ES-I3 (cell line): ENCODE data around the gene KCNA10.
"Not testable (repeated sequence)": the region's sequence is repeated elsewhere in the genome, so short reads cannot be mapped to it uniquely, and the experiment has no call there.

Source experiments
- H3K36me3 ChIP-seq: 2 replicates; pipeline ENCODE4 v1.6.1; 2013; ENCODE audit warnings: mild to moderate bottlenecking, low read length, control low read depth, moderate library complexity; ENCODE audit not compliant: insufficient read depth
- H3K4me1 ChIP-seq: 2 replicates; pipeline ENCODE4 v1.6.1; 2013; ENCODE audit warnings: mild to moderate bottlenecking, control low read depth, low read length; ENCODE audit not compliant: insufficient read depth
- H3K9ac ChIP-seq: 2 replicates; pipeline ENCODE4 v1.6.1; 2013; ENCODE audit warnings: low read depth, mild to moderate bottlenecking, low read length, moderate library complexity
- H3K9me3 ChIP-seq: 2 replicates; pipeline ENCODE4 v1.6.1; 2013; ENCODE audit warnings: mild to moderate bottlenecking, low read length, moderate library complexity; ENCODE audit not compliant: control insufficient read depth, insufficient read depth

Gene KCNA10

GRCh38 chr1:110522560-110522959 lies 3.6 kb upstream of the KCNA10 start:
- H3K4me1 ChIP-seq = peaks cover 10% of the 10 kb centered on the region; the same call in 1 of the 2 replicates
- no peak overlapping the region for H3K9ac ChIP-seq
- no peaks in the 10 kb centered on the region for H3K36me3 ChIP-seq
- H3K9me3 ChIP-seq = no peaks in the 10 kb centered on the region

GRCh38 chr1:110520827-110521226 lies 1.9 kb upstream of the KCNA10 start:
- Histone ChIP-seq H3K9me3 (no peaks in the 10 kb centered on the region), H3K36me3 (no peaks in the 10 kb centered on the region), H3K9ac (no peak overlapping the region), H3K4me1 (peaks cover 15% of the 10 kb centered on the region)

GRCh38 chr1:110515891-110516290 lies 3.1 kb downstream of the KCNA10 start:
- Histone ChIP-seq H3K4me1 (peaks cover 8% of the 10 kb centered on the region), H3K36me3 (no peaks in the 10 kb centered on the region), H3K9me3 (no peaks in the 10 kb centered on the region), H3K9ac (no peak overlapping the region)

- H3K4me1 ChIP-seq = peaks cover 11% of the 10 kb centered on the region
- no peaks in the 10 kb centered on the region for H3K36me3 ChIP-seq
- H3K9me3 ChIP-seq = no peaks in the 10 kb centered on the region
- H3K9ac ChIP-seq = no peak overlapping the region
Measured at GRCh38 chr1:110515041-110515440, 3.9 kb downstream of the KCNA10 start.

GRCh38 chr1:110513511-110513910 lies 5.5 kb downstream of the KCNA10 start:
- Histone ChIP-seq H3K4me1 (peaks cover 13% of the 10 kb centered on the region), H3K36me3 (no peaks in the 10 kb centered on the region), H3K9me3 (no peaks in the 10 kb centered on the region), H3K9ac (no peak overlapping the region)

GRCh38 chr1:110511436-110511835 lies 7.5 kb downstream of the KCNA10 start:
- Histone ChIP-seq H3K4me1 (peaks cover 22% of the 10 kb centered on the region; the same call in 1 of the 2 replicates), H3K9ac (no peak overlapping the region), H3K36me3 (no peaks in the 10 kb centered on the region), H3K9me3 (no peaks in the 10 kb centered on the region)

- H3K36me3 ChIP-seq, H3K9ac ChIP-seq: not testable (repeated sequence)
Measured at GRCh38 chr1:110510921-110511320, 8.1 kb downstream of the KCNA10 start.

GRCh38 chr1:110509655-110510054 lies 9.3 kb downstream of the KCNA10 start:
- Histone ChIP-seq H3K36me3 (no peaks in the 10 kb centered on the region), H3K9ac (no peak overlapping the region), H3K9me3 (no peaks in the 10 kb centered on the region), H3K4me1 (peaks cover 14% of the 10 kb centered on the region; the same call in 1 of the 2 replicates)

More at GRCh38 chr1:110510921-110511320, 8.1 kb downstream of the KCNA10 start:
- not testable (repeated sequence) for H3K9me3 ChIP-seq
- peaks cover 18% of the 10 kb centered on the region; the same call in 1 of the 2 replicates for H3K4me1 ChIP-seq

GRCh38 chr1:110508028-110508940 lies 10.7 kb downstream of the KCNA10 start:
- Histone ChIP-seq H3K9me3 (no peaks in the 10 kb centered on the region), H3K9ac (peak overlapping the region; percentile 9; the same call in 1 of the 2 replicates), H3K36me3 (no peaks in the 10 kb centered on the region), H3K4me1 (peaks cover 14% of the 10 kb centered on the region; the same call in 1 of the 2 replicates)

GRCh38 chr1:110506541-110506940 lies 12.4 kb downstream of the KCNA10 start:
- H3K9ac ChIP-seq = no peak overlapping the region
- peaks cover 14% of the 10 kb centered on the region; the same call in 1 of the 2 replicates for H3K4me1 ChIP-seq
- H3K36me3 ChIP-seq = no peaks in the 10 kb centered on the region
- no peaks in the 10 kb centered on the region for H3K9me3 ChIP-seq

- no peaks in the 10 kb centered on the region for H3K36me3 ChIP-seq
- no peak overlapping the region for H3K9ac ChIP-seq
- no peaks in the 10 kb centered on the region for H3K9me3 ChIP-seq
- peaks cover 14% of the 10 kb centered on the region; the same call in 1 of the 2 replicates for H3K4me1 ChIP-seq
Measured at GRCh38 chr1:110505596-110505995, 13.4 kb downstream of the KCNA10 start.

- Histone ChIP-seq H3K9ac (no peak overlapping the region), H3K9me3 (no peaks in the 10 kb centered on the region), H3K4me1 (peaks cover 10% of the 10 kb centered on the region; the same call in 1 of the 2 replicates), H3K36me3 (no peaks in the 10 kb centered on the region)
Measured at GRCh38 chr1:110504226-110504625, 14.7 kb downstream of the KCNA10 start.

- no peak overlapping the region for H3K9ac ChIP-seq
- H3K9me3 ChIP-seq = no peaks in the 10 kb centered on the region
- H3K36me3 ChIP-seq = no peaks in the 10 kb centered on the region
- H3K4me1 ChIP-seq = peaks cover 8% of the 10 kb centered on the region; the same call in 1 of the 2 replicates
Measured at GRCh38 chr1:110503471-110503870, 15.5 kb downstream of the KCNA10 start.

- Histone ChIP-seq H3K4me1 (peaks cover under 1% of the 10 kb centered on the region; the same call in 1 of the 2 replicates), H3K9me3 (no peaks in the 10 kb centered on the region), H3K36me3 (no peaks in the 10 kb centered on the region), H3K9ac (no peak overlapping the region)
Measured at GRCh38 chr1:110502402-110503151, 16.4 kb downstream of the KCNA10 start.
